K562 (cell line): ENCODE data around the gene ADAMTS10.

ENCODE experiments used
- BCL6 ChIP-seq: fragments of 250-450 bp; sonication (Bioruptor Pico); IDR thresholded peaks from 2 replicates; pipeline ENCODE4 v1.4.0; 2020
- CEBPB ChIP-seq: fragments of 450-650 bp; IDR thresholded peaks from 2 replicates; pipeline ENCODE4 v1.6.1; 2016; ENCODE audit warnings: missing genetic modification characterization, missing compliant biosample characterization
- MTF1 ChIP-seq: fragments of 250-450 bp; sonication (Bioruptor Pico); IDR thresholded peaks from 2 replicates; pipeline ENCODE4 v1.9.0; 2021; ENCODE audit warnings: moderate library complexity, mild to moderate bottlenecking, inconsistent platforms, borderline replicate concordance
- ZEB2 ChIP-seq: fragments of 450-650 bp; IDR thresholded peaks from 2 replicates; pipeline ENCODE4 v1.6.1; 2016
- ZFP36 ChIP-seq: fragments of 150-350 bp; IDR thresholded peaks from 2 replicates; pipeline ENCODE4 v1.6.1; 2018; ENCODE audit warnings: low read length, low read depth; ENCODE audit not compliant: partially characterized antibody
- ZNF124 ChIP-seq: sonication (generic); formaldehyde crosslinking; IDR thresholded peaks from 2 replicates; pipeline ENCODE4 v1.8.1; 2022; ENCODE audit warnings: missing genetic modification reagents
- ZNF274 ChIP-seq: IDR thresholded peaks from 2 replicates; pipeline ENCODE4 v1.6.1; 2011; ENCODE audit warnings: low read depth, mild to moderate bottlenecking, low read length, moderate library complexity, borderline replicate concordance
- TF ChIP-seq, protein P1 (sequence below): sonication (generic); formaldehyde crosslinking; IDR thresholded peaks from 2 replicates; pipeline ENCODE4 v1.8.1; 2022; ENCODE audit warnings: missing genetic modification reagents
- TF ChIP-seq, protein P2 (sequence below): fragments of 450-650 bp; IDR thresholded peaks from 2 replicates; pipeline ENCODE4 v1.6.1; 2017; ENCODE audit warnings: antibody characterized with exemption, mild to moderate bottlenecking
- TF ChIP-seq, protein P3 (sequence below), 2 experiments: fragments of 450-650 bp in 1 of 2; IDR thresholded peaks; 2 replicates each; pipeline ENCODE4 v1.6.1; 2011 to 2017; ENCODE audit warnings: low read depth in 2 of 2, antibody characterized with exemption in 1 of 2, borderline replicate concordance in 1 of 2, low read length in 1 of 2, mild to moderate bottlenecking in 1 of 2, mixed read lengths in 1 of 2; ENCODE audit not compliant: control insufficient read depth in 1 of 2

DNA sequence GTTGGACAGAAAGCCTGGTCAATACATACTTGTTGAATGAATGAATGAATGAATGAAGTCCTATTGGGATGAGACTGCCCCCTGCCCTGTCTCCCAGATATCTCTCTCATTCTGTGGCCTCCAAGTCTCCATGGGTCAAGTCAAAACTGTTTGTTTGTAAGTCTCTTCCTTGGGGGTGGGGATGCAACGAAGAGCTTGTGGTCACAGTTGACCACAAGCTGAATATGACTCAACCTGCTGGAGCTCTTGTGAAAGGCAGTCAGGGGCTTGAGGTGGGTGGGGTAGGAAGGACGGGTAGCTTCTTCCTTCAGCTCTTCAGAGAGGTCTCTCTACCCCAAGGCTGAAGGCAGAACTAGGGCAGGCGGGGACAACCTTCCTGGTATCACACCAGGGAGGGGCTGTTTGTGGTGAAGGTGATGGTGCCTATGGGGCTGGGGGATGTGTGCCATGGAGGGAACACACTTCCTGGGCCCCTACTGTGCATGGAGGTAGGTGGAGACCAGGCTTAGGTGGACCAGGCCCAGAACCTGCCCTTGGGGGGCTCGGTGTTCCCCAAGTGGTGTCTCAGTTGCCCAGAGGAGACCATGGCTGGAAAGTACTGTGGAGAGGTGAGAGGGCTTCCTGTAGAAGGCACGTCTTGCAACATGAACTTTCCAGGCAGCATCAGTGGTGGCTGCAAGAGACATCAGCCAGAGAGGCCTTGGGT, 41.3 kb downstream of the ADAMTS10 start:
- TF ChIP-seq CEBPB (tag) (peak; percentile 97), BCL6 (CRISPR knock-in tag) (no peak), ZNF274 (no peak), ZEB2 (no peak; the same call in 1 of the 2 replicates), ZNF124 (CRISPR knock-in tag) (no peak), MTF1 (CRISPR knock-in tag) (no peak), ZFP36 (peak; percentile 42)
- TF ChIP-seq, protein P1, sequence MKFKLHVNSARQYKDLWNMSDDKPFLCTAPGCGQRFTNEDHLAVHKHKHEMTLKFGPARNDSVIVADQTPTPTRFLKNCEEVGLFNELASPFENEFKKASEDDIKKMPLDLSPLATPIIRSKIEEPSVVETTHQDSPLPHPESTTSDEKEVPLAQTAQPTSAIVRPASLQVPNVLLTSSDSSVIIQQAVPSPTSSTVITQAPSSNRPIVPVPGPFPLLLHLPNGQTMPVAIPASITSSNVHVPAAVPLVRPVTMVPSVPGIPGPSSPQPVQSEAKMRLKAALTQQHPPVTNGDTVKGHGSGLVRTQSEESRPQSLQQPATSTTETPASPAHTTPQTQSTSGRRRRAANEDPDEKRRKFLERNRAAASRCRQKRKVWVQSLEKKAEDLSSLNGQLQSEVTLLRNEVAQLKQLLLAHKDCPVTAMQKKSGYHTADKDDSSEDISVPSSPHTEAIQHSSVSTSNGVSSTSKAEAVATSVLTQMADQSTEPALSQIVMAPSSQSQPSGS (CRISPR knock-in tag) = no peak
- TF ChIP-seq, protein P2, sequence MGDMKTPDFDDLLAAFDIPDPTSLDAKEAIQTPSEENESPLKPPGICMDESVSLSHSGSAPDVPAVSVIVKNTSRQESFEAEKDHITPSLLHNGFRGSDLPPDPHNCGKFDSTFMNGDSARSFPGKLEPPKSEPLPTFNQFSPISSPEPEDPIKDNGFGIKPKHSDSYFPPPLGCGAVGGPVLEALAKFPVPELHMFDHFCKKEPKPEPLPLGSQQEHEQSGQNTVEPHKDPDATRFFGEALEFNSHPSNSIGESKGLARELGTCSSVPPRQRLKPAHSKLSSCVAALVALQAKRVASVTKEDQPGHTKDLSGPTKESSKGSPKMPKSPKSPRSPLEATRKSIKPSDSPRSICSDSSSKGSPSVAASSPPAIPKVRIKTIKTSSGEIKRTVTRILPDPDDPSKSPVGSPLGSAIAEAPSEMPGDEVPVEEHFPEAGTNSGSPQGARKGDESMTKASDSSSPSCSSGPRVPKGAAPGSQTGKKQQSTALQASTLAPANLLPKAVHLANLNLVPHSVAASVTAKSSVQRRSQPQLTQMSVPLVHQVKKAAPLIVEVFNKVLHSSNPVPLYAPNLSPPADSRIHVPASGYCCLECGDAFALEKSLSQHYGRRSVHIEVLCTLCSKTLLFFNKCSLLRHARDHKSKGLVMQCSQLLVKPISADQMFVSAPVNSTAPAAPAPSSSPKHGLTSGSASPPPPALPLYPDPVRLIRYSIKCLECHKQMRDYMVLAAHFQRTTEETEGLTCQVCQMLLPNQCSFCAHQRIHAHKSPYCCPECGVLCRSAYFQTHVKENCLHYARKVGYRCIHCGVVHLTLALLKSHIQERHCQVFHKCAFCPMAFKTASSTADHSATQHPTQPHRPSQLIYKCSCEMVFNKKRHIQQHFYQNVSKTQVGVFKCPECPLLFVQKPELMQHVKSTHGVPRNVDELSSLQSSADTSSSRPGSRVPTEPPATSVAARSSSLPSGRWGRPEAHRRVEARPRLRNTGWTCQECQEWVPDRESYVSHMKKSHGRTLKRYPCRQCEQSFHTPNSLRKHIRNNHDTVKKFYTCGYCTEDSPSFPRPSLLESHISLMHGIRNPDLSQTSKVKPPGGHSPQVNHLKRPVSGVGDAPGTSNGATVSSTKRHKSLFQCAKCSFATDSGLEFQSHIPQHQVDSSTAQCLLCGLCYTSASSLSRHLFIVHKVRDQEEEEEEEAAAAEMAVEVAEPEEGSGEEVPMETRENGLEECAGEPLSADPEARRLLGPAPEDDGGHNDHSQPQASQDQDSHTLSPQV = no peak
- TF ChIP-seq, protein P3, sequence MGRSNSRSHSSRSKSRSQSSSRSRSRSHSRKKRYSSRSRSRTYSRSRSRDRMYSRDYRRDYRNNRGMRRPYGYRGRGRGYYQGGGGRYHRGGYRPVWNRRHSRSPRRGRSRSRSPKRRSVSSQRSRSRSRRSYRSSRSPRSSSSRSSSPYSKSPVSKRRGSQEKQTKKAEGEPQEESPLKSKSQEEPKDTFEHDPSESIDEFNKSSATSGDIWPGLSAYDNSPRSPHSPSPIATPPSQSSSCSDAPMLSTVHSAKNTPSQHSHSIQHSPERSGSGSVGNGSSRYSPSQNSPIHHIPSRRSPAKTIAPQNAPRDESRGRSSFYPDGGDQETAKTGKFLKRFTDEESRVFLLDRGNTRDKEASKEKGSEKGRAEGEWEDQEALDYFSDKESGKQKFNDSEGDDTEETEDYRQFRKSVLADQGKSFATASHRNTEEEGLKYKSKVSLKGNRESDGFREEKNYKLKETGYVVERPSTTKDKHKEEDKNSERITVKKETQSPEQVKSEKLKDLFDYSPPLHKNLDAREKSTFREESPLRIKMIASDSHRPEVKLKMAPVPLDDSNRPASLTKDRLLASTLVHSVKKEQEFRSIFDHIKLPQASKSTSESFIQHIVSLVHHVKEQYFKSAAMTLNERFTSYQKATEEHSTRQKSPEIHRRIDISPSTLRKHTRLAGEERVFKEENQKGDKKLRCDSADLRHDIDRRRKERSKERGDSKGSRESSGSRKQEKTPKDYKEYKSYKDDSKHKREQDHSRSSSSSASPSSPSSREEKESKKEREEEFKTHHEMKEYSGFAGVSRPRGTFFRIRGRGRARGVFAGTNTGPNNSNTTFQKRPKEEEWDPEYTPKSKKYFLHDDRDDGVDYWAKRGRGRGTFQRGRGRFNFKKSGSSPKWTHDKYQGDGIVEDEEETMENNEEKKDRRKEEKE (IDR thresholded peaks at IDR 0.05; ENCODE audit: borderline replicate concordance in 1 of 2, control insufficient read depth in 1 of 2, low read depth in 2 of 2, low read length in 1 of 2) = no peak
